Astrocyte (in vitro differentiated cells and primary cell): Measurements from ENCODE around the gene ITGA1. TPM values are rescaled to one million over a fixed set of nuclear protein-coding genes. Genes with fewer than 3 reads are reported as not detected.

Experiments used
- DNase-seq: peaks from one replicate; pipeline ENCODE4 v3.0.0-alpha.2; 2010; ENCODE audit warnings: low read depth
- FAIRE-seq: peaks from 2 replicates; lab custom pipeline; 2011; peaks lifted over from hg19 to GRCh38; lab: Jason Lieb, UNC
- H2AFZ ChIP-seq: 2 replicates; pipeline ENCODE4 v1.6.0; 2012; ENCODE audit warnings: low read depth, low read length, inconsistent platforms
- H3K27ac ChIP-seq: 2 replicates; pipeline ENCODE4 v1.5.1; 2011; ENCODE audit warnings: low read depth, low read length, inconsistent platforms
- H3K27me3 ChIP-seq: 2 replicates; pipeline ENCODE4 v1.6.0; 2011; ENCODE audit warnings: low read length, inconsistent platforms; ENCODE audit not compliant: insufficient read depth
- H3K36me3 ChIP-seq: 2 replicates; pipeline ENCODE4 v1.5.1; 2011; ENCODE audit warnings: low read length, inconsistent platforms; ENCODE audit not compliant: insufficient read depth
- H3K4me1 ChIP-seq: 2 replicates; pipeline ENCODE4 v1.5.1; 2011; ENCODE audit warnings: low read length, inconsistent platforms; ENCODE audit not compliant: insufficient read depth
- H3K4me2 ChIP-seq: 2 replicates; pipeline ENCODE4 v1.6.0; 2012; ENCODE audit warnings: low read length, inconsistent platforms
- H3K4me3 ChIP-seq: 2 replicates; pipeline ENCODE4 v1.5.1; 2011; ENCODE audit warnings: low read depth, mild to moderate bottlenecking, low read length, inconsistent platforms; ENCODE audit not compliant: insufficient read depth
- H3K79me2 ChIP-seq: 2 replicates; pipeline ENCODE4 v1.6.0; 2012; ENCODE audit warnings: mild to moderate bottlenecking, low read length, inconsistent platforms; ENCODE audit not compliant: insufficient read depth
- H3K9ac ChIP-seq: 2 replicates; pipeline ENCODE4 v1.6.0; 2012; ENCODE audit warnings: mild to moderate bottlenecking, low read length, inconsistent platforms
- H3K9me3 ChIP-seq: 2 replicates; pipeline ENCODE4 v1.5.1; 2012; ENCODE audit warnings: low read depth, mild to moderate bottlenecking, low read length, inconsistent platforms; ENCODE audit not compliant: insufficient read depth
- H4K20me1 ChIP-seq: 2 replicates; pipeline ENCODE4 v1.6.0; 2012; ENCODE audit warnings: low read length, inconsistent platforms; ENCODE audit not compliant: insufficient read depth
- H3K27ac Mint-ChIP-seq: one replicate; pipeline ENCODE4 v1.8.0; 2021; ENCODE audit warnings: mild to moderate bottlenecking, mixed read lengths; ENCODE audit not compliant: unreplicated experiment
- H3K27me3 Mint-ChIP-seq: one replicate; pipeline ENCODE4 v1.8.0; 2021; ENCODE audit warnings: low read depth, mixed read lengths; ENCODE audit not compliant: unreplicated experiment
- H3K36me3 Mint-ChIP-seq: one replicate; pipeline ENCODE4 v1.8.0; 2021; ENCODE audit warnings: low read depth, mixed read lengths; ENCODE audit not compliant: unreplicated experiment
- H3K4me1 Mint-ChIP-seq: one replicate; pipeline ENCODE4 v1.8.0; 2021; ENCODE audit warnings: low read depth, mixed read lengths; ENCODE audit not compliant: unreplicated experiment
- H3K4me3 Mint-ChIP-seq: one replicate; pipeline ENCODE4 v1.8.0; 2021; ENCODE audit warnings: mild to moderate bottlenecking, moderate library complexity, mixed read lengths; ENCODE audit not compliant: unreplicated experiment
- H3K9me3 Mint-ChIP-seq: one replicate; pipeline ENCODE4 v1.8.0; 2021; ENCODE audit warnings: mild to moderate bottlenecking, mixed read lengths; ENCODE audit not compliant: unreplicated experiment
- CTCF ChIP-seq: IDR thresholded peaks from 2 replicates; pipeline ENCODE4 v1.5.1; 2011; ENCODE audit warnings: low read depth, mild to moderate bottlenecking, inconsistent platforms, low read length, moderate library complexity; ENCODE audit not compliant: insufficient read depth
- EZH2 ChIP-seq: IDR thresholded peaks from 2 replicates; pipeline ENCODE4 v1.6.1; 2012; ENCODE audit warnings: mild to moderate bottlenecking, low read length, inconsistent platforms; ENCODE audit not compliant: insufficient read depth
- total RNA-seq: library from RNA; stranded (reverse); gene quantifications from 2 replicates; pipeline ENCODE4 v1.2.1, GENCODE V29; 2021

The ITGA1 gene
- total RNA-seq, 1 donor from 2014 or later, result 73.7 TPM

- FAIRE-seq (no peak), DNase-seq (no peak)
- no peaks in the 10 kb centered on the region for H3K79me2 ChIP-seq
- H3K9ac ChIP-seq, result no peak overlapping the region
- Mint-ChIP-seq H3K27ac (no peak overlapping the region), H3K4me3 (no peak overlapping the region), H3K36me3 (no peaks in the 10 kb centered on the region), H3K9me3 (no peaks in the 10 kb centered on the region), H3K4me1 (peaks cover 7% of the 10 kb centered on the region), H3K27me3 (no peaks in the 10 kb centered on the region)
- H3K4me1 ChIP-seq, result no peaks in the 10 kb centered on the region
- H3K4me3 ChIP-seq, result no peak overlapping the region
- no peak overlapping the region for H2AFZ ChIP-seq
- H4K20me1 ChIP-seq, result no peaks in the 10 kb centered on the region
- H3K4me2 ChIP-seq, result no peak overlapping the region
- H3K9me3 ChIP-seq, result no peaks in the 10 kb centered on the region
- no peak for TF ChIP-seq EZH2
- TF ChIP-seq CTCF, result no peak
- H3K36me3 ChIP-seq, result no peaks in the 10 kb centered on the region
- H3K27ac ChIP-seq, result no peak overlapping the region
- no peaks in the 10 kb centered on the region for H3K27me3 ChIP-seq
Measured at GRCh38 chr5:52774005-52774410, 13.7 kb upstream of the ITGA1 start.

- Histone ChIP-seq H3K9me3 (no peaks in the 10 kb centered on the region), H3K9ac (no peak overlapping the region), H3K4me1 (no peaks in the 10 kb centered on the region), H3K4me3 (no peak overlapping the region), H3K27ac (no peak overlapping the region), H3K4me2 (no peak overlapping the region), H4K20me1 (no peaks in the 10 kb centered on the region), H3K36me3 (no peaks in the 10 kb centered on the region), H3K27me3 (no peaks in the 10 kb centered on the region), H3K79me2 (no peaks in the 10 kb centered on the region), H2AFZ (no peak overlapping the region)
- no peaks in the 10 kb centered on the region for H3K9me3 Mint-ChIP-seq
- H3K36me3 Mint-ChIP-seq, result peaks cover 2% of the 10 kb centered on the region
- FAIRE-seq, result no peak
- H3K4me1 Mint-ChIP-seq, result peaks cover 7% of the 10 kb centered on the region
- H3K4me3 Mint-ChIP-seq, result no peak overlapping the region
- DNase-seq, result no peak
- TF ChIP-seq EZH2, result no peak
- TF ChIP-seq CTCF, result no peak
- H3K27ac Mint-ChIP-seq, result no peak overlapping the region
- H3K27me3 Mint-ChIP-seq, result no peaks in the 10 kb centered on the region
Measured at GRCh38 chr5:52776116-52776515, 11.6 kb upstream of the ITGA1 start.

- Histone ChIP-seq H3K36me3 (no peaks in the 10 kb centered on the region), H3K4me1 (no peaks in the 10 kb centered on the region), H3K27me3 (no peaks in the 10 kb centered on the region), H2AFZ (no peak overlapping the region), H4K20me1 (no peaks in the 10 kb centered on the region), H3K9me3 (no peaks in the 10 kb centered on the region), H3K4me3 (no peak overlapping the region), H3K9ac (no peak overlapping the region), H3K27ac (no peak overlapping the region), H3K4me2 (no peak overlapping the region), H3K79me2 (no peaks in the 10 kb centered on the region)
- FAIRE-seq (no peak), DNase-seq (no peak)
- H3K9me3 Mint-ChIP-seq, result no peaks in the 10 kb centered on the region
- peaks cover under 1% of the 10 kb centered on the region for H3K4me1 Mint-ChIP-seq
- H3K36me3 Mint-ChIP-seq, result peaks cover 2% of the 10 kb centered on the region
- no peak overlapping the region for H3K4me3 Mint-ChIP-seq
- H3K27me3 Mint-ChIP-seq, result no peaks in the 10 kb centered on the region
- no peak for TF ChIP-seq CTCF
- TF ChIP-seq EZH2, result no peak
- H3K27ac Mint-ChIP-seq, result no peak overlapping the region
Measured at GRCh38 chr5:52777186-52777585, 10.5 kb upstream of the ITGA1 start.
